ENCODE results near the gene CLASP1. TPM values are rescaled to one million over a fixed set of nuclear protein-coding genes. Genes with fewer than 3 reads are reported as not detected.
A peak's percentile ranks its signal among the peaks of the same experiment; 100 is the strongest.

The CLASP1 gene
- total and polyA plus RNA-seq, 12 donors: 10.1 to 90.6 (median 71.7) TPM

DNA sequence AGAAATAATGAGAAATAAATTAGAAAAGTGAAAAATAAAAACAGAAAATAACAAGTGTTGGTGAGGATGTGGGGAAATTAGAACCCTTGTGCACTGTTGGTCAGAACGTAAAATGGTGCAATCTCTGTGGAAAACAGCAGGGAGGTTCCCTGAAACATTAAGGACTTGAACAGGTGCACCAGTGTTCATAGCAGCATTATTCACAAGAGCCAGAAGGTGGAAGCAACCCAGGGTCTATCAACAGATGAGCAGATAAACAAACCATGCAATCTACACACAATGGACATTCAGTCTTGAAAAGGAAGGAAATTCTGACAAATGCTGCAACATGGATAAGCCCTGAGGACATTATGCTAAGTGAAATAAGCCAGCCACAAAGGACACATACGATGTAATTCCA, 306.1 kb downstream of the CLASP1 start:
- intact Hi-C loops (cut with DNase I): loop anchor here in 1 of 10 donors (10.0 kb wide), 1 partner anchor 218 kb away; no protein-coding TSS in a partner anchor
- WGBS, 2 donors: 88 to 89% methylated on average over 2 of the region's 2 CpGs
- no peaks in the 10 kb centered on the region for H3K27me3 ChIP-seq
- DNase-seq (no peak), ATAC-seq (no peak)
- no peak overlapping the region for H3K27ac ChIP-seq
- no peak overlapping the region for H3K4me3 ChIP-seq
- TF ChIP-seq, protein P1, sequence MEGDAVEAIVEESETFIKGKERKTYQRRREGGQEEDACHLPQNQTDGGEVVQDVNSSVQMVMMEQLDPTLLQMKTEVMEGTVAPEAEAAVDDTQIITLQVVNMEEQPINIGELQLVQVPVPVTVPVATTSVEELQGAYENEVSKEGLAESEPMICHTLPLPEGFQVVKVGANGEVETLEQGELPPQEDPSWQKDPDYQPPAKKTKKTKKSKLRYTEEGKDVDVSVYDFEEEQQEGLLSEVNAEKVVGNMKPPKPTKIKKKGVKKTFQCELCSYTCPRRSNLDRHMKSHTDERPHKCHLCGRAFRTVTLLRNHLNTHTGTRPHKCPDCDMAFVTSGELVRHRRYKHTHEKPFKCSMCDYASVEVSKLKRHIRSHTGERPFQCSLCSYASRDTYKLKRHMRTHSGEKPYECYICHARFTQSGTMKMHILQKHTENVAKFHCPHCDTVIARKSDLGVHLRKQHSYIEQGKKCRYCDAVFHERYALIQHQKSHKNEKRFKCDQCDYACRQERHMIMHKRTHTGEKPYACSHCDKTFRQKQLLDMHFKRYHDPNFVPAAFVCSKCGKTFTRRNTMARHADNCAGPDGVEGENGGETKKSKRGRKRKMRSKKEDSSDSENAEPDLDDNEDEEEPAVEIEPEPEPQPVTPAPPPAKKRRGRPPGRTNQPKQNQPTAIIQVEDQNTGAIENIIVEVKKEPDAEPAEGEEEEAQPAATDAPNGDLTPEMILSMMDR (IDR thresholded peaks at IDR 0.05): no peak
- no peaks in the 10 kb centered on the region for H3K9me3 ChIP-seq
- no peaks in the 10 kb centered on the region for H3K4me1 ChIP-seq
- peaks cover 0 to 99% (median 65%) of the 10 kb centered on the region in 9 donors for H3K36me3 ChIP-seq

DNA sequence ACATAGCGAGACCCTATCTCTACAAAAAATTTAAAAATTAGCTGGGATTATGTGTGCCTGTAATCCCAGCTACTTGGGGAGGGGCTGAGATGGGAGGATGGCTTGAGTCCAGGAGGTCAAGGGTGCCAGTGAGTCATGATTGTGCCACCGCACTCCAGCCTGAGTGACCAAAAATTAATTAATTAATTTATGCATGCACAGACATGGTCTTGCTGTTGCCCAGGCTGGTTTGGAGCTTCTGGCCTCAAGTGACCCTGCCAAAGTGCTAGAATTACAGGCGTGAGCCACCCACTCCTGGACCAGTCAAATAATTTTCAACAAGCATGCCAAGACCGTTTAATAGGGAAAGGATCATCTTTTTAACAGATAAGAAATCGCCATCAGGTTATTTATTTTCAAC, 306.5 kb downstream of the CLASP1 start:
- 85 to 87% methylated on average over 5 of the region's 5 CpGs for WGBS, 2 donors
- intact Hi-C loops (cut with DNase I): loop anchor here in 1 of 10 donors (10.0 kb wide), 1 partner anchor 218 kb away; no protein-coding TSS in a partner anchor
- H3K4me1 ChIP-seq: no peaks in the 10 kb centered on the region
- H3K9me3 ChIP-seq: no peaks in the 10 kb centered on the region
- H3K4me3 ChIP-seq: no peak overlapping the region
- TF ChIP-seq, protein P1 (IDR thresholded peaks at IDR 0.05): no peak
- peaks cover 0 to 99% (median 64%) of the 10 kb centered on the region in 9 donors for H3K36me3 ChIP-seq
- no peaks in the 10 kb centered on the region for H3K27me3 ChIP-seq
- ATAC-seq: no peak
- H3K27ac ChIP-seq: no peak overlapping the region
- DNase-seq: no peak

DNA sequence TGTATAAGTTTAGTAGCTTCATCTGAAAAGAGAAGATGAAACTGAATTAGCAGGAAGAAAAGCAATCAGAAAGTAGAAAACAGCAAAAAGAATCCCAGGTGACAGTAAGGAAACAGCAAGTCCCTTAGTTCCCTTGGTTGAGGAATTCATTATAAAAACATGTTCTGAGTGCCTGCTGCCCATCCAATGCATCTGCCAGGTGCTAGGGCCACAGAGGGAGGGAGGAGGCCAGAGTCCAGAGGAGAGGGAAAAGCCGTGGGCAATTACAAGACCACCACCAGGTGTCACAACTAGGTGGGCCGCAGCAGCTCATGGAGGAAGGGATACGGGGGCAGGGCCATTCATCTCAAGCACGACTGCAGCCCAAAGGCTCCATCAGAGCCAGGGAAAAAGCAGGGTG, 308.3 kb downstream of the CLASP1 start:
- intact Hi-C loops (cut with DNase I): loop anchor here in 1 of 10 donors (10.0 kb wide), 1 partner anchor 216 kb away; no protein-coding TSS in a partner anchor

DNA sequence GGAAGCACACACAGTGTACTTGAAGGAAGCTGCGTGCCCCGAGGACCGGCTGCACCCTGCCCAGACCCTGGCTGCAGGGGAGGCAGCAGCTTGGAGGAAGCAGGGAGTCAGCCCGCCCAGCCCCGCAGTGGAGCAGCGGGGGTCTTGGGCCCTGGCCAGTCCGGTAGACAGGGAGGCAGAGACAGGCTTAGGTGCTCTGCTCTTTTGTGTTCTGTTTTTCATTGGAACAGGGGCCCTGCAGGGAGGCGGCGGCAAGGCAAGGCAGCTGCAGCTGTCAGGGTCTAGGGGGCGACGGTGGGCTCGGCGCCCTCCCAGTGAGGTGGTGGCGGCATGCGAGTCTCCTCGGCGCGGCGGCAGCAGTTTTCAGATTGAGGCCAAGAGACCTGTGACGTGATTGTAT, 311.0 kb downstream of the CLASP1 start:
- Histone ChIP-seq H3K9me3 (no peaks in the 10 kb centered on the region), H3K4me1 (peaks cover 0 to 8% (median 0%) of the 10 kb centered on the region in 9 donors), H3K27ac (no peak overlapping the region), H3K27me3 (no peaks in the 10 kb centered on the region), H3K36me3 (peaks cover 0 to 65% (median 30%) of the 10 kb centered on the region in 9 donors), H3K4me3 (no peak overlapping the region)
- no peak for DNase-seq
- ATAC-seq: peak in 1 of 8 donors; percentile 39
- intact Hi-C loops (cut with DNase I): no loop called here
- 81 to 85% methylated on average over 20 of the region's 20 CpGs for WGBS, 2 donors
- TF ChIP-seq, protein P1 (IDR thresholded peaks at IDR 0.05): no peak

More for the DNA sequence above, 308.3 kb downstream of the CLASP1 start:
- Histone ChIP-seq H3K27me3 (no peaks in the 10 kb centered on the region), H3K27ac (no peak overlapping the region), H3K4me1 (peaks cover 0 to 3% (median 0%) of the 10 kb centered on the region in 9 donors), H3K4me3 (no peak overlapping the region), H3K36me3 (peaks cover 0 to 92% (median 46%) of the 10 kb centered on the region in 9 donors), H3K9me3 (no peaks in the 10 kb centered on the region)
- TF ChIP-seq, protein P1 (IDR thresholded peaks at IDR 0.05): no peak
- WGBS, 2 donors: 94 to 96% methylated on average over 4 of the region's 4 CpGs
- ATAC-seq (no peak), DNase-seq (no peak)
